Activated T-cell treated with anti-CD3 and anti-CD28 coated beads for 48 hours (primary cell): ENCODE results near the gene SULT2B1.

Experiments used
- DNase-seq: peaks from one replicate; pipeline ENCODE4 v3.0.0-alpha.2; 2020; ENCODE audit warnings: low read depth

Gene SULT2B1

GRCh38 chr19:48634424-48635262 lies 82.7 kb downstream of the SULT2B1 start:
- peak; percentile 92 for DNase-seq

- peak; percentile 73 for DNase-seq
These were observed 83.4 kb downstream of the SULT2B1 start for GRCh38 chr19:48635263-48635965.

GRCh38 chr19:48635966-48636858 lies 84.2 kb downstream of the SULT2B1 start:
- no peak for DNase-seq

- no peak for DNase-seq
These were observed 85.0 kb downstream of the SULT2B1 start, which contains the start of gene DBP for GRCh38 chr19:48636859-48637448. Gene DBP (minus strand): TSS chr19:48637379. CDS start chr19:48636994, 385 bp downstream.

- peak; percentile 96 for DNase-seq
These were observed 85.5 kb downstream of the SULT2B1 start for GRCh38 chr19:48637449-48637947.

GRCh38 chr19:48637948-48638830 lies 86.2 kb downstream of the SULT2B1 start:
- no peak for DNase-seq

GRCh38 chr19:48638831-48639381 lies 86.9 kb downstream of the SULT2B1 start:
- no peak for DNase-seq

GRCh38 chr19:48639483-48640375 lies 87.8 kb downstream of the SULT2B1 start:
- DNase-seq, result no peak

- no peak for DNase-seq
These were observed 89.9 kb downstream of the SULT2B1 start for GRCh38 chr19:48641850-48642249.

DNA sequence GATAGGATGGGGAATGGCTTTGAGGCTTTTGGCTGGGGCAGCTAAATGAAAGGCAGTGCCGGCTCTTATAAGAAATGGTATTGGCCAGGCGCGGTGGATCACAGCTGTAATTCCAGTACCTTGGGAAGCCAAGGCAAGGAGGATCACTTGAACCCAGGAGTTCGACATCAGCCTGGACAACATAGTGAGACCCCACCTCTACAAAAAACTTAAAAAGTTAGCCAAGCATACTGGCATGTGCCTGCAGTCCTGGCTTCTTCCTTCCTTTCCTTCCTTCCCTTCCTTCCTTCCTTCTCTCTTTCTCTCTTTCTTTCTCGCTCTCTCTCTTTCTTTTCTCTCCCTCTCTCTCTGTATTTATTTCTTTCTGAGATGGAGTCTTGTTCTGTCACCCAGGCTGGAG lies 90.9 kb downstream of the SULT2B1 start:
- no peak for DNase-seq

GRCh38 chr19:48644355-48644754 lies 92.4 kb downstream of the SULT2B1 start:
- no peak for DNase-seq

GRCh38 chr19:48644839-48645619 lies 93.1 kb downstream of the SULT2B1 start:
- DNase-seq, result peak; percentile 66

DNA sequence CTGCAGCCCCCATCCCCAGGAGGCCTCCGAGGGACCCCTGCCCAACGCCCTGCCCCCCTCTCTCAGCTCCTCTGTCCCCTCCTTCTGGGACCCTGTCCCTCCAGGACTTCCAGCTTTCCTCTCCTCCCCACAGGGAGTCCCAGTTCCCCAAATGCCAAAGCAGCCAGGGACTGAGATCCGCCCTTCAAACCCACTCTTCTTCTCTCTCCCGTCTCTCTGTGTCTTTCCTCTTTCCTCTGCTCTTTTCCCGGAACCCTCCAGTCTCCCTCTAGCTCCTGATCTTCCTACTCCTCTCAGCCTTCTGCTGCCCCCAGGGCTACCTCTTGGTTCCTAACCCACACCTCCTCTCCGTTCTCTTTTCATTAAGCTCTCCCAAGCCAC lies 93.6 kb downstream of the SULT2B1 start:
- DNase-seq, result no peak

DNA sequence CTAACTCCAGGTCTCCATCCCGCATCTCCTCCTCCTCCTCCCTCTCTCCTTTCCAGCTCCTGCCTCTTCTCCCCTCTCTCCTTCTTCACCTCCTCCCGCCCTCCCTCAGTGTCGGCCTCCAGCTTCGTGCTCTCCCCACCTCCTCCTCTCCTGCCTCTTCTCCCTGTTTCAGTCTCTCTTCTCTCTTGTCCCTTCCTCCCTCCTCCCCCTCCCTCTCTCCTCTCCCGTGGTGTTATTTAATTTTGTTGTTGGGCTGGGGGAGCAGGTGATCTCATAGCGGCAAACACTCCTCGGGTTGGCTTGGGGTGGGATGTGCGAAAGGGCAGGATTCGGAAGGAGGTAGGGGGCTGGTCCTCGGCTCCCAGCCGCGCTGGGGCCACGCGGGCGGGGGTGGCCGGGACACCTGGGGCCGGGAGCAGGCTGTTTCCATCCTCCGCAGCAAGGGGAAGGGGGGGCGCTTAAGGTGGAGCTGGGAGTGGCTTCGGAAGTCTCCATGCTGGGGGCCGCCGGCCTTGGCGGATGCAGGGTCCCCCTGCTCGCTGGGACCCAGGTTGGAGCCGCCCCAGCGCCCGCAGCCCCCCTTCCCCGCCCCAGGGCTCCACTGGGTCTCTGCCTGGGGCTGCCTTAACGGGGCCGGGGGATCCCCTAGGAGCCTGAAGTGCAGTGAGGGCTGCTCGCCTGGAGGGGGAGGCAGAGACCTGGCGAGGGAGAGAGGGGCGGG lies 94.2 kb downstream of the SULT2B1 start, which contains the start of gene CA11:
CA11 (minus strand) TSS at position 187 of the 721 bp plus-strand sequence. CDS start 555 bp downstream, outside the sequence.
- DNase-seq, result peak; percentile 87

DNA sequence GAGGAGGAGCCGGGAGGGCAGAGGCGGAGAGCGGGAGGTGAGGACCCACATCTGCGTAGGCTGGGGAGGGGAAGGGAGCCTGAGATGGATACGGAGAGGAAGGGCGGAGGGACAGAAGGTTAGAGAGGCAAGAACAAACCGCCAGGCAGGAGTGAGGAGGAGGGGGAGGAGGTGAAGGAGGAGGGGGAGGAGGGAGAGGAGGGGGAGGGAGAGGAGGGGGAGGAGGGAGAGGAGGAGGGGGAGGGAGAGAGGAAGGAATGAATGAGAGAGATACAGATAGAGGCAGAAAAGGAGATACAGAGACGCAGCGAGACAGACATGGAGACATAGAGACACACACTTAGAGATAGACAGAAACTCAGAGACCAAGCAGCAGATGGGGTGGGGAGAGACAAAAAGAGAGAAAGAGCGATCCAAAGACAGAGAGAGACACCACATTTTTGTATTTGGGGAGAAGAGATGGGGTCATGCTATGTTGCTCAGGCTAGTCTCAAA lies 94.8 kb downstream of the SULT2B1 start:
- DNase-seq, result no peak

DNA sequence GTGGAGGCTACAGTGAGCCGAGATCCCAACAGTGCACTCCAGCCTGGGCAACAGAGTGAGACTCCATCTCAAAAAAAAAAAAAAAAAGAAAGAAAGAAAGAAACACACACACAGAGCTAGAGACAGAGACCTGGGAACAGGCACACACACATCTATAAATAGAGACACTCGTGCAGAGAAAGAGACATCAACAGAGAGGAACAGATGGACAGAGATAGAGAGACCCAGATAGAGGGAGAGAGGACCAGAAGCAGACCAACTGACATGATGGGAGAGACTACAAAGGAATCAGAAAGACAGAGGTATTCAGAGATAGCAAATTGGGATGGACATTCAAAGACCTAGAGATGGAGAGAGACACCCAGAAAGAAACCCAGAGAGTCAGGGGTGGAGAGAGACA lies 96.2 kb downstream of the SULT2B1 start:
- no peak for DNase-seq
